ENCODE measurements around the gene RGCC. TPM values are rescaled to one million over a fixed set of nuclear protein-coding genes. Genes with fewer than 3 reads are reported as not detected.

Gene RGCC
- total RNA-seq, 1 donor from 2014 or later: 381 TPM

GRCh38 chr13:41460074-41460465 is 2.7 kb downstream of the RGCC start:
- no peak for TF ChIP-seq CTCF (IDR thresholded peaks at IDR 0.05)
- intact Hi-C loops (cut with DNase I): no loop called here
- no peaks in the 10 kb centered on the region for H3K27me3 ChIP-seq (ENCODE audit: low read depth)
- DNase-seq (no peak), ATAC-seq (no peak)
- peaks cover 64% of the 10 kb centered on the region for H3K4me1 ChIP-seq
- peak overlapping the region; percentile 80 for H3K4me3 ChIP-seq
- H3K27ac ChIP-seq: peak overlapping the region; percentile 95
- H3K9me3 ChIP-seq: no peaks in the 10 kb centered on the region
- H3K36me3 ChIP-seq: peaks cover 51% of the 10 kb centered on the region

GRCh38 chr13:41460930-41461329 is 3.6 kb downstream of the RGCC start:
- ATAC-seq: no peak
- H3K4me3 ChIP-seq: peak overlapping the region; percentile 80

GRCh38 chr13:41461527-41462139 is 4.3 kb downstream of the RGCC start:
- peaks cover 73% of the 10 kb centered on the region for H3K4me1 ChIP-seq
- H3K9me3 ChIP-seq: no peaks in the 10 kb centered on the region
- H3K27ac ChIP-seq: peak overlapping the region; percentile 95
- H3K4me3 ChIP-seq: peak overlapping the region; percentile 80
- no peak for ATAC-seq
- H3K27me3 ChIP-seq (ENCODE audit: low read depth): no peaks in the 10 kb centered on the region
- intact Hi-C loops (cut with DNase I): no loop called here
- TF ChIP-seq CTCF (IDR thresholded peaks at IDR 0.05): no peak
- peaks cover 60% of the 10 kb centered on the region for H3K36me3 ChIP-seq
- DNase-seq: no peak

More at GRCh38 chr13:41460930-41461329, 3.6 kb downstream of the RGCC start:
- peaks cover 71% of the 10 kb centered on the region for H3K4me1 ChIP-seq
- H3K27ac ChIP-seq: peak overlapping the region; percentile 95
- no peak for DNase-seq
- no peaks in the 10 kb centered on the region for H3K27me3 ChIP-seq (ENCODE audit: low read depth)
- H3K9me3 ChIP-seq: no peaks in the 10 kb centered on the region
- intact Hi-C loops (cut with DNase I): no loop called here
- peaks cover 53% of the 10 kb centered on the region for H3K36me3 ChIP-seq
- TF ChIP-seq CTCF (IDR thresholded peaks at IDR 0.05): no peak

GRCh38 chr13:41462427-41462826 is 5.1 kb downstream of the RGCC start:
- Histone ChIP-seq H3K4me1 (peaks cover 75% of the 10 kb centered on the region), H3K9me3 (no peaks in the 10 kb centered on the region), H3K27ac (peak overlapping the region; percentile 95), H3K4me3 (peak overlapping the region; percentile 80), H3K27me3 (ENCODE audit: low read depth) (no peaks in the 10 kb centered on the region), H3K36me3 (peaks cover 67% of the 10 kb centered on the region)
- intact Hi-C loops (cut with DNase I): no loop called here
- no peak for DNase-seq
- TF ChIP-seq CTCF (IDR thresholded peaks at IDR 0.05): no peak
- no peak for ATAC-seq

- TF ChIP-seq CTCF (IDR thresholded peaks at IDR 0.05): no peak
- H3K27me3 ChIP-seq (ENCODE audit: low read depth): no peaks in the 10 kb centered on the region
- H3K9me3 ChIP-seq: no peaks in the 10 kb centered on the region
- intact Hi-C loops (cut with DNase I): no loop called here
- peaks cover 83% of the 10 kb centered on the region for H3K36me3 ChIP-seq
- H3K4me1 ChIP-seq: peaks cover 69% of the 10 kb centered on the region
- H3K4me3 ChIP-seq: peak overlapping the region; percentile 80
- ATAC-seq (peak; percentile 2 to 10), DNase-seq (no peak)
- peak overlapping the region; percentile 82 for H3K27ac ChIP-seq
Observed at GRCh38 chr13:41463838-41464602, 6.7 kb downstream of the RGCC start.
